HG03432 (cell line): ENCODE measurements around the gene CYP3A4.
"Not testable (repeated sequence)": the region's sequence is repeated elsewhere in the genome, so short reads cannot be mapped to it uniquely, and the experiment has no call there.

ENCODE experiments used
- ATAC-seq: cut with Tn5 transposase; IDR thresholded peaks from one replicate; pipeline ENCODE4 v1.9.1; 2021; ENCODE audit warnings: mild to moderate bottlenecking, moderate library complexity; ENCODE audit not compliant: unreplicated experiment

The CYP3A4 gene

GRCh38 chr7:99730238-99730810 lies 53.7 kb downstream of the CYP3A4 start:
- no peak for ATAC-seq

DNA sequence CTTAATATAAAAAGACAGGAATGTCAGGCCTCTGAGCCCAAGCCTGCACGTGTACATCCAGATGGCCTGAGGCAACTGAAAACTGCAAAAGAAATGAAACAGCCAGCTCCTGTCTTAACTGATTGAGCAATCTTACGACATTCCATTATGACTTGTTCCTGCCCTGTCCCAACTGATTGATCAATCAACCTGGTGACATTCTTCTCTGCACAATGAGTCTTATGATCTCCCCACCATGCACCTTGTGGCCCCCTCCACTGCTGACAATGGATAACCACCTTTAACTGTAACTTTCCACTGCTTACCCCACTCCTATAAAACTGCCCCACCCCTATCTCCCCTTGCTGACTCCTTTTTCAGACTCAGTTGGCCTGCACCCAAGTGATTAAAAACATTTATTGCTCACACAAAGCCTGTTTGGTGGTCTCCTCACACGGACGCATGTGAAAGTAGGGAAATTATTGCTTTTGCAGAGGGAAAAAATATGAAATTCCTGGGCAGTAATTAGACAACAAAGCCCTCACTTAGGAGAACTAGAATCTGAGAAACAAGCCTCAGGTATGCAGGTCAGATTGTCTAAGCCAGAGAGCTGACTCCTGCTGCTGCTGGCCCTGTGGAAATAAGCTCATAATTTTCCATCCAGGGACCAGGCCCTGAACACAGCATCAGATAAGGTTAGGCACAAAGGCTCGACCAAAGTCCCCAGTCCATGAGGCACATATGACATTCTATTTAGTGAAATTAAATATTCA lies 54.3 kb downstream of the CYP3A4 start:
- no peak for ATAC-seq

DNA sequence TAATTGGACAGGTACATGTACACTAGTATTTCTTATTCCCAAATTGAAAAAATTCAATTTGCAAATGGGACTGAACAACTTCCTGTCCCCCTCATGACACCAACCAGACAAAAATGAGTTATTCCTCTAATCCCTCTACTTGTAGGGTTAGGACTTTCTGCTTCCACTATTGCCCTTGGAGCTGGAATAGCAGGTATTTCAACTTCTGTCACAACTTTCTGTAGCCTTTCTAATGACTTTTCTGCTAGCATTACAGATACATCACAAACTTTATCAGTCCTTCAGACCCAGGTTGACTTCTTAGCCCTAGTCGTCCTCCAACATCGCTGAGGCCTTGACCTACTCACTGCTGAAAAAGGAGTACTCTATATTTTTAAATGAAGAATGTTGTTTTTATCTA lies 55.4 kb downstream of the CYP3A4 start:
- no peak for ATAC-seq

DNA sequence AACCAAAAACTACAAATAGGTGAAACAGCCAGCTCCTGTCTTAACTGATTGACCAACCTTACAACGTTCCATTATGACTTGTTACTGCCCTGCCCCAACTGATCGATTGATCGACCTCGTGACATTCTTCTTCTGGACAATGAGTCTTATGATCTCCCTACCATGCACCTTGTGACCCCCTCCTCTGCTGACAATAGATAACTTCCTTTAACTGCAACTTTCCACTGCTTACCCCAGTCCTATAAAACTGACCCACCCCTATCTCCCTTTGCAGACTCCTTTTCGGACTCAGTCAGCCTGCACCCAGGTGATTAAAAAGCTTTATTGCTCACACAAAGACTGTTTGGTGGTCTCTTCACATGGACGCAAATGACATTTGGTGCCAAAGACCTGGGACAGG lies 60.8 kb downstream of the CYP3A4 start:
- ATAC-seq = not testable (repeated sequence)

DNA sequence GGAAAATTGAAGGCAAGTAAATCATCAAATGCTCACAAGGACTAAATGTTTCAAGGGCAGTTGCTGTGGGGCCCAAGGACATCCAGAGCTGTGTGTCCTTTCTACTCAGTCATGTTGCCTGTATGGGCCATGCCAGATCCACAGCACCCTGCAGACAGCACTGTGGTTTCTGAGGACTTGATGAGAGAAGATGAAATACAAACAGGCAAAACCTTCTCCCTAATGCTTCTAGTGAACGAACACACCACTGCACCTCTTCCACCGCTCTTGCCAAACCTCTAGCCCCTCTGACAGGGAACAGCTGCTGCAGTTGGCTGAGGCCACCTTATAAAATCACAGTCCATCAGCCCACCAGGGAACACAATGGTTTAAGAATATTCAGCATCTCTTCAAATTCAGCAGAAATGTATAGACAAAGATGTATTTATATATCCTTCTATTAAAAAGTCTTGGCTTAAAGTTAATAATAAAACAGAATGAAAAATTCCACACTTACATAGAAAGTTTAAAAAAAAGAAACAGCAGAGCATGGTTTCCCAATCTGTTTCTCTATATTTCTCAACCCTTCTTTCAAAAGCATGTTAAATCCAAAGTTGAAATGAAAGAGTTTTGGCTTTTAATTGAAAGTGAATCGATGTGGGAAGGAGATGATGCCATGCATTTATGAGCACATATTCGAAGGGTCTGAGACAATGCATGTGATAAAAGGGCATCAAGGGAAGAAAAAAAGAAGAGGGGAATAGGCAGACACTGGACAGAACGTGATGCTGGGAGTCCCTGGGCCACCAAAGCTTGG lies 63.0 kb downstream of the CYP3A4 start:
- no peak for ATAC-seq

- no peak for ATAC-seq
Measured at GRCh38 chr7:99719996-99720769, 63.8 kb downstream of the CYP3A4 start.

DNA sequence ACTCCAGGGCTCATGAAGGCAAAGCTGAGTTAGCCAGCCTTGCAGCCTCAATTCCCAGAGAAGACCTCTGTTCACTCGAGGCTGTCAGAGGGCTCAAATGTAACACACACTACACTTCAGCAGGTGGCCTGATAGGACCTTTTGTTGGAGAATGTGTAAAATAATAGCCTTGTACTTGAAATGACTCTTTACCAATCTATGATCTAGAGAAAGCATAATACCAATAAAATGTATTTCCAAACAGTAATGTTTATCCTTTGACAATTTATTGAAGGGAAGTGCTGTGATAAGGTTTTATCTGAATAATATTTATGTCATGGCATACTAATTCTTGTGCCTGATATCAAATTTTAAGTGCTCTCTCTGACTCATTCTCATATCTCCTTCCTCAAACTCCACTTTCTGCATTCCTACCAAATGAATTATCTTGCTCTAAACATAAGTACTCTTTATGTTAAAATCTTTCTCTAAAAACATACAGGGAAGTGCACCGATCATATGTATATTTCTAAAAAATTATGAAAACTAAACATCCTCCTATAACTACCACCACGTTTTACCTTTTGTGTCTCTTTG lies 69.9 kb downstream of the CYP3A4 start:
- ATAC-seq = no peak

DNA sequence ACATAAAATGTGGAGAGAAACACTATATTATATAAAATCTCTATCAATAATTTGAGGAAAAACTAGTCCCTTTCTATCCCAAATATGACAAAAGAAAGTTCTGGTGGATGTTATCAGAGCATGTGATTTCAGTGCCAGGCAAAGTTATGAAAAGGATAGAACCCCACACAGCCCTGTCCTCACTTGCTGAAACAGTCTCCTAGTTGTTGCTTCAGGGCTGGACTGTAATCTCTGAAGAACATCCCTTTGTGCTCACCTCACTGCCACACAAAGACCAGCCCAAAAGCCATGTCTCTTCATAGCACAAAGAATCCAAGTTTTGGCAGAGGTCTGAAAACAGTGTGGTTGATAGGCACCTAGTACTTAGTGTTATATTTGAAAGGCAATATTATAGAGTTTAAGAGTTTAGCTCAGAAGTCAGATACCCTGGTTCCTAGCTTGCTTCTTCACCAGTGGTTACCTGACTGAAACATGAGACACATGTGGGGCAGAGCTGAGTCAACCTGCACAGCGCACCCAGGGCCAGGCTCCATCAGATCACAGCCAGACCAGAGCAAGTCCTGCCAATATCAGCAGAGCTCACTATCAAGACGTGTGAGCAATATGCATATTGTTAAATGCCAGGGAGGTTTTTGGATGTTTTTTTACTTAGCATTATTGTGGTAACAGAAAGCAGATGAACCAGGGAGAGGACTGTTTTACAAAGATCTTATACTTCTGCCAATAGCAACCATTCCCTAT lies 74.0 kb downstream of the CYP3A4 start:
- no peak for ATAC-seq

- no peak for ATAC-seq
Measured at GRCh38 chr7:99709260-99709659, 74.7 kb downstream of the CYP3A4 start.

GRCh38 chr7:99707096-99707495 lies 76.9 kb downstream of the CYP3A4 start:
- ATAC-seq = no peak
